K562 (cell line): ENCODE measurements around the gene PTPRG.

ENCODE experiments used
- EGR1 ChIP-seq: fragments of 450-650 bp; conservative IDR thresholded peaks from 2 replicates; pipeline ENCODE4 v1.6.1; 2017; ENCODE audit warnings: mild to moderate bottlenecking
- FIP1L1 ChIP-seq: fragments of 200-400 bp; formaldehyde crosslinking; IDR thresholded peaks from 2 replicates; pipeline ENCODE4 v1.6.1; 2018; ENCODE audit warnings: mild to moderate bottlenecking, low read depth, low read length; ENCODE audit not compliant: poor library complexity, severe bottlenecking
- IRF1 ChIP-seq: sonication (generic); formaldehyde crosslinking; IDR thresholded peaks from 2 replicates; pipeline ENCODE4 v1.8.0; 2022; ENCODE audit warnings: missing genetic modification reagents, mild to moderate bottlenecking, borderline replicate concordance
- POLR2B ChIP-seq: fragments of 450-650 bp; IDR thresholded peaks from 2 replicates; pipeline ENCODE4 v1.6.1; 2018; ENCODE audit warnings: low read depth; ENCODE audit not compliant: partially characterized antibody
- SIN3A ChIP-seq, 2 experiments: fragments of 150-350 bp in 1 of 2; IDR thresholded peaks; 2 replicates each; pipeline ENCODE4 v1.6.1; 2011 to 2016; ENCODE audit warnings: borderline replicate concordance in 2 of 2, low read depth in 2 of 2, low read length in 2 of 2, mild to moderate bottlenecking in 2 of 2, moderate library complexity in 2 of 2; ENCODE audit not compliant: control insufficient read depth in 1 of 2
- TF ChIP-seq, protein P1 (sequence below), 3 experiments: IDR thresholded peaks in 2 of 3; conservative IDR thresholded peaks in 1 of 3; 2 replicates each; pipeline ENCODE4 v1.5.1; 2011 to 2012; ENCODE audit warnings: low read length in 3 of 3, mild to moderate bottlenecking in 3 of 3, control low read depth in 2 of 3, improper control_type of control experiment in 1 of 3, inconsistent platforms in 1 of 3, low read depth in 1 of 3, mixed read lengths in 1 of 3, moderate library complexity in 1 of 3; ENCODE audit not compliant: insufficient read depth in 2 of 3

DNA sequence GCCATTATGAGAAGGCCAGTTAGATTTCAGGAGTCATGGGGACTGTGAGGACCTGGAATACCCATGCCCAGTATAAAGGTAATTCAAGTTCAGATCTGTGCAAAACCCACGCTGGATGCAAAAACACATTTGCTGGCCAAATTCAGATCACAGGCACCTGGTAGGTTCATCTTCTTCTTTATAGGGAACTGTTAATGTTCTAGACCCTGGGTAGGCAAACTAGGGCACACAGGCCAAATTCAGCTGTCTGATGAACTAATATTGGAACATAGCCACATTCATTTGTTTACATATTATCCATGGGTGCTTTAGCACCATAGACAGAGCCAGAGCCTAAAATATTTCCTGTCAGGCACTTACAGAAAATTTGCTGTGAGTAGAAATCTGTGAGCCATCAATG lies 241.4 kb downstream of the PTPRG start:
- TF ChIP-seq IRF1 (CRISPR knock-in tag), result no peak
- TF ChIP-seq, protein P1, sequence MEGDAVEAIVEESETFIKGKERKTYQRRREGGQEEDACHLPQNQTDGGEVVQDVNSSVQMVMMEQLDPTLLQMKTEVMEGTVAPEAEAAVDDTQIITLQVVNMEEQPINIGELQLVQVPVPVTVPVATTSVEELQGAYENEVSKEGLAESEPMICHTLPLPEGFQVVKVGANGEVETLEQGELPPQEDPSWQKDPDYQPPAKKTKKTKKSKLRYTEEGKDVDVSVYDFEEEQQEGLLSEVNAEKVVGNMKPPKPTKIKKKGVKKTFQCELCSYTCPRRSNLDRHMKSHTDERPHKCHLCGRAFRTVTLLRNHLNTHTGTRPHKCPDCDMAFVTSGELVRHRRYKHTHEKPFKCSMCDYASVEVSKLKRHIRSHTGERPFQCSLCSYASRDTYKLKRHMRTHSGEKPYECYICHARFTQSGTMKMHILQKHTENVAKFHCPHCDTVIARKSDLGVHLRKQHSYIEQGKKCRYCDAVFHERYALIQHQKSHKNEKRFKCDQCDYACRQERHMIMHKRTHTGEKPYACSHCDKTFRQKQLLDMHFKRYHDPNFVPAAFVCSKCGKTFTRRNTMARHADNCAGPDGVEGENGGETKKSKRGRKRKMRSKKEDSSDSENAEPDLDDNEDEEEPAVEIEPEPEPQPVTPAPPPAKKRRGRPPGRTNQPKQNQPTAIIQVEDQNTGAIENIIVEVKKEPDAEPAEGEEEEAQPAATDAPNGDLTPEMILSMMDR (IDR thresholded peaks at IDR 0.05 in 2 of 3, conservative IDR thresholded peaks at IDR 0.05 in 1 of 3; ENCODE audit: insufficient read depth in 2 of 3, low read depth in 1 of 3, low read length in 3 of 3), result no peak
- TF ChIP-seq POLR2B, result no peak
- no peak for TF ChIP-seq SIN3A (IDR thresholded peaks at IDR 0.05; ENCODE audit: borderline replicate concordance in 2 of 2, control insufficient read depth in 1 of 2, low read depth in 2 of 2, low read length in 2 of 2)
- TF ChIP-seq EGR1, result no peak
- TF ChIP-seq FIP1L1, result no peak
